ENCODE data around the gene HDAC9.

GRCh38 chr7:18509481-18509880 is 13.9 kb downstream of the HDAC9 start:
- TF ChIP-seq, protein P1, sequence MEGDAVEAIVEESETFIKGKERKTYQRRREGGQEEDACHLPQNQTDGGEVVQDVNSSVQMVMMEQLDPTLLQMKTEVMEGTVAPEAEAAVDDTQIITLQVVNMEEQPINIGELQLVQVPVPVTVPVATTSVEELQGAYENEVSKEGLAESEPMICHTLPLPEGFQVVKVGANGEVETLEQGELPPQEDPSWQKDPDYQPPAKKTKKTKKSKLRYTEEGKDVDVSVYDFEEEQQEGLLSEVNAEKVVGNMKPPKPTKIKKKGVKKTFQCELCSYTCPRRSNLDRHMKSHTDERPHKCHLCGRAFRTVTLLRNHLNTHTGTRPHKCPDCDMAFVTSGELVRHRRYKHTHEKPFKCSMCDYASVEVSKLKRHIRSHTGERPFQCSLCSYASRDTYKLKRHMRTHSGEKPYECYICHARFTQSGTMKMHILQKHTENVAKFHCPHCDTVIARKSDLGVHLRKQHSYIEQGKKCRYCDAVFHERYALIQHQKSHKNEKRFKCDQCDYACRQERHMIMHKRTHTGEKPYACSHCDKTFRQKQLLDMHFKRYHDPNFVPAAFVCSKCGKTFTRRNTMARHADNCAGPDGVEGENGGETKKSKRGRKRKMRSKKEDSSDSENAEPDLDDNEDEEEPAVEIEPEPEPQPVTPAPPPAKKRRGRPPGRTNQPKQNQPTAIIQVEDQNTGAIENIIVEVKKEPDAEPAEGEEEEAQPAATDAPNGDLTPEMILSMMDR (IDR thresholded peaks at IDR 0.05 in 4 of 5, conservative IDR thresholded peaks at IDR 0.05 in 1 of 5), result no peak
- no peak for TF ChIP-seq POLR2A (IDR thresholded peaks at IDR 0.05)
